ENCODE results near the gene TGFBR1.

DNA sequence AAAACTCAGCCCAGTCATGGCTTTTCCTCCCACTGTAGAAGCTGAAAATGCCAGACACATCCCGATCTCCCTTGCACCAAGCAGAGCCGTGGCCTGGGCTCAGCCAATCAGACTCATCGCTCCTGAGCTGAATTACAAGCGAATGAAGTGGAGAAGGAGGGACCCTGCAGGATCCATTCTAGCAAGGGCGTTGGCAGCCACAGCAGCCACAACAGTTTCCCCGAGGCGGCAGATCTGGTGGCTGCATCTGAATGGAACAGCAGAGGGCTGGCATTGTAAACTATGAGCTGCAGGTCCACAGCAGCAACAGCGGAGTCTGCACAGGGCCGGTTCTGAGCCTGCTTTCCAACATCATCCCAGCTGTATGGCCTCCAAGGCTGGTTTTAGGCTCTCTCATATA lies 93.1 kb downstream of the TGFBR1 start:
- TF ChIP-seq POU2F2 (IDR thresholded peaks at IDR 0.05; ENCODE audit: low read depth, low read length): no peak
- no peak for TF ChIP-seq POLR2A (IDR thresholded peaks at IDR 0.05; ENCODE audit: low read depth, low read length)
- no peak for TF ChIP-seq POLR2AphosphoS5 (IDR thresholded peaks at IDR 0.05; ENCODE audit: low read depth, low read length)
- TF ChIP-seq SPI1 (IDR thresholded peaks at IDR 0.05; ENCODE audit: low read depth, low read length): no peak
- no peak for TF ChIP-seq TAF1 (IDR thresholded peaks at IDR 0.05; ENCODE audit: low read depth, low read length)
